Tibial nerve (tissue), 4 donors: ENCODE measurements around the gene EGFR.

Experiments
- CTCF ChIP-seq, 5 experiments: fragments of 200-600 bp in 3 of 5; fragments of 450-650 bp in 2 of 5; sonication (generic) in 3 of 5; IDR thresholded peaks; one replicate each; pipeline ENCODE4 v1.5.1; 2016 to 2019; ENCODE audit warnings: antibody characterized with exemption in 5 of 5, mild to moderate bottlenecking in 3 of 5, moderate library complexity in 2 of 5
- EP300 ChIP-seq, 2 donors: sonication (generic); formaldehyde crosslinking; IDR thresholded peaks; one replicate each; pipeline ENCODE4 v1.6.1; 2017; ENCODE audit warnings: antibody characterized with exemption in 2 of 2, mild to moderate bottlenecking in 1 of 2

GRCh38 chr7:55130395-55131141 lies 111.8 kb downstream of the EGFR start:
- TF ChIP-seq CTCF (IDR thresholded peaks at IDR 0.05) (no peak), EP300 (IDR thresholded peaks at IDR 0.05) (peak in 1 of 2 donors; percentile 53)
